Right atrium auricular region (tissue), 2 donors: ENCODE results near the gene FAM98B. TPM values are rescaled to one million over a fixed set of nuclear protein-coding genes. Genes with fewer than 3 reads are reported as not detected.

Source experiments
- DNase-seq: peaks from one replicate; pipeline ENCODE4 v3.0.0-alpha.2; 2019; ENCODE audit warnings: low spot score
- H3K27ac ChIP-seq, 2 donors: fragments of 200-600 bp; sonication (generic); 1 replicate in 1 of 2; 2 replicates in 1 of 2; pipeline ENCODE4 v1.5.1; 2016 to 2019
- H3K27me3 ChIP-seq, 2 donors: fragments of 200-600 bp; sonication (generic); one replicate each; pipeline versions ENCODE4 v1.5.1 to v1.6.0; 2017 to 2019
- H3K36me3 ChIP-seq: fragments of 200-600 bp; sonication (generic); one replicate; pipeline ENCODE4 v1.5.1; 2016
- H3K4me1 ChIP-seq, 2 donors: fragments of 200-600 bp; sonication (generic); one replicate each; pipeline versions ENCODE4 v1.5.1 to v1.6.0; 2017 to 2019
- H3K4me3 ChIP-seq, 2 donors: fragments of 200-600 bp; sonication (generic); 1 replicate in 1 of 2; 2 replicates in 1 of 2; pipeline ENCODE4 v1.5.1; 2017 to 2019; ENCODE audit warnings: mild to moderate bottlenecking in 1 of 2, moderate library complexity in 1 of 2
- H3K9me3 ChIP-seq, 2 donors: fragments of 200-600 bp; sonication (generic); one replicate each; pipeline ENCODE4 v1.5.1; 2019
- total RNA-seq, 2 donors: library from RNA; depleted of rRNA; stranded (reverse); fragments of >200 nt; gene quantifications; one replicate each; pipeline ENCODE4 v1.1.0, GENCODE V29; 2016
- TF ChIP-seq, protein P1 (sequence below), 2 donors: fragments of 200-600 bp; sonication (generic); IDR thresholded peaks; one replicate each; pipeline ENCODE4 v1.5.1; 2019; ENCODE audit warnings: antibody characterized with exemption in 2 of 2

Gene FAM98B
- total RNA-seq, 2 donors from 2014 or later: 9.8 to 13.4 TPM

GRCh38 chr15:38477637-38478036 is 23.7 kb downstream of the FAM98B start:
- DNase-seq: no peak
- no peaks in the 10 kb centered on the region for H3K27me3 ChIP-seq
- H3K9me3 ChIP-seq: no peaks in the 10 kb centered on the region
- no peak overlapping the region for H3K4me3 ChIP-seq
- no peak overlapping the region for H3K27ac ChIP-seq
- H3K4me1 ChIP-seq: no peaks in the 10 kb centered on the region
- TF ChIP-seq, protein P1, sequence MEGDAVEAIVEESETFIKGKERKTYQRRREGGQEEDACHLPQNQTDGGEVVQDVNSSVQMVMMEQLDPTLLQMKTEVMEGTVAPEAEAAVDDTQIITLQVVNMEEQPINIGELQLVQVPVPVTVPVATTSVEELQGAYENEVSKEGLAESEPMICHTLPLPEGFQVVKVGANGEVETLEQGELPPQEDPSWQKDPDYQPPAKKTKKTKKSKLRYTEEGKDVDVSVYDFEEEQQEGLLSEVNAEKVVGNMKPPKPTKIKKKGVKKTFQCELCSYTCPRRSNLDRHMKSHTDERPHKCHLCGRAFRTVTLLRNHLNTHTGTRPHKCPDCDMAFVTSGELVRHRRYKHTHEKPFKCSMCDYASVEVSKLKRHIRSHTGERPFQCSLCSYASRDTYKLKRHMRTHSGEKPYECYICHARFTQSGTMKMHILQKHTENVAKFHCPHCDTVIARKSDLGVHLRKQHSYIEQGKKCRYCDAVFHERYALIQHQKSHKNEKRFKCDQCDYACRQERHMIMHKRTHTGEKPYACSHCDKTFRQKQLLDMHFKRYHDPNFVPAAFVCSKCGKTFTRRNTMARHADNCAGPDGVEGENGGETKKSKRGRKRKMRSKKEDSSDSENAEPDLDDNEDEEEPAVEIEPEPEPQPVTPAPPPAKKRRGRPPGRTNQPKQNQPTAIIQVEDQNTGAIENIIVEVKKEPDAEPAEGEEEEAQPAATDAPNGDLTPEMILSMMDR (IDR thresholded peaks at IDR 0.05): no peak
- H3K36me3 ChIP-seq: peaks cover 29% of the 10 kb centered on the region

- TF ChIP-seq, protein P1 (IDR thresholded peaks at IDR 0.05): no peak
- no peak for DNase-seq
- Histone ChIP-seq H3K4me3 (no peak overlapping the region), H3K4me1 (no peaks in the 10 kb centered on the region), H3K9me3 (no peaks in the 10 kb centered on the region), H3K36me3 (peaks cover 21% of the 10 kb centered on the region), H3K27ac (no peak overlapping the region), H3K27me3 (no peaks in the 10 kb centered on the region)
These were observed 25.3 kb downstream of the FAM98B start for GRCh38 chr15:38479266-38479665.

- no peaks in the 10 kb centered on the region for H3K27me3 ChIP-seq
- no peak overlapping the region for H3K4me3 ChIP-seq
- H3K4me1 ChIP-seq: no peaks in the 10 kb centered on the region
- DNase-seq: no peak
- TF ChIP-seq, protein P1 (IDR thresholded peaks at IDR 0.05): no peak
- peaks cover 18% of the 10 kb centered on the region for H3K36me3 ChIP-seq
- H3K27ac ChIP-seq: no peak overlapping the region
- H3K9me3 ChIP-seq: no peaks in the 10 kb centered on the region
These were observed 25.8 kb downstream of the FAM98B start for GRCh38 chr15:38479756-38480155.

DNA sequence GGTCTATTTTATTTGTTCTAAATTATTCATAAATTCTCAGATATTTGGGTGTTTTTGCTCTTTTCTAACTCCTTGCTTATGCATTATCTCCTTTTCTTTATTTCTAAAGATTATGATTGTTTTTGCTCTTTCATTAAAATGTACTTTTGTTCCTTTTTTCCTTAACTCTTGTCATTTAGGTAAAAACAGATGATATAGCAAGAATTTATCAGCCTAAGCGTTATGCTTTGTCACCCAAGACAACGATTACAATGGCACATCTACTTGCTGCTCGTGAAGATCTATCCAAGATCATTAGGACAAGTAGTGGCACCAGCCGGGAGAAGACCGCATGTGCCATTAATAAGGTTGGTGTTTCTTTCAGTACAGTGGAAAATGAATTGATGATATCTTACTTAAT is 27.2 kb downstream of the FAM98B start:
- H3K9me3 ChIP-seq: no peaks in the 10 kb centered on the region
- H3K36me3 ChIP-seq: peaks cover 9% of the 10 kb centered on the region
- TF ChIP-seq, protein P1 (IDR thresholded peaks at IDR 0.05): no peak
- DNase-seq: no peak
- no peaks in the 10 kb centered on the region for H3K27me3 ChIP-seq
- no peaks in the 10 kb centered on the region for H3K4me1 ChIP-seq
- no peak overlapping the region for H3K27ac ChIP-seq
- no peak overlapping the region for H3K4me3 ChIP-seq

DNA sequence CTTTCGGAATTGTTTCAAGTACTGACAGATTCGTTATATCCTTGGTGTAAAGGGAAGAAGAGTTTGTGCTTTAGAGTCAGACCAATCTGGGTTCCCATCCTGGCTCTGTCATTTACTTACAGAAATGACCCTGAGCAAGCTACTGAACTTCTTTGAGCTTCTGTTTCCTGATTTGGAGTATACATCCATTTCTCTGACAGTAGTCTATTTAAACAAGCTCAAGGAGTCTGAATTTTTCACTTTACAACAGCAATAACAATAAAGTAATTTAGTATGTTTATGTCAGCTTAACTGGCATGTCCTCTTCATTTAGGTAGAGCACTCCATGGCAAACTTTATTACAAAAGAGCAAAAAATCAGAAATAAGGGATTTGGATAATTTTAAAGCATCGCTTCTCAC is 27.8 kb downstream of the FAM98B start:
- peaks cover 9% of the 10 kb centered on the region for H3K36me3 ChIP-seq
- DNase-seq: no peak
- TF ChIP-seq, protein P1 (IDR thresholded peaks at IDR 0.05): no peak
- no peak overlapping the region for H3K4me3 ChIP-seq
- H3K9me3 ChIP-seq: no peaks in the 10 kb centered on the region
- no peak overlapping the region for H3K27ac ChIP-seq
- H3K27me3 ChIP-seq: no peaks in the 10 kb centered on the region
- no peaks in the 10 kb centered on the region for H3K4me1 ChIP-seq

DNA sequence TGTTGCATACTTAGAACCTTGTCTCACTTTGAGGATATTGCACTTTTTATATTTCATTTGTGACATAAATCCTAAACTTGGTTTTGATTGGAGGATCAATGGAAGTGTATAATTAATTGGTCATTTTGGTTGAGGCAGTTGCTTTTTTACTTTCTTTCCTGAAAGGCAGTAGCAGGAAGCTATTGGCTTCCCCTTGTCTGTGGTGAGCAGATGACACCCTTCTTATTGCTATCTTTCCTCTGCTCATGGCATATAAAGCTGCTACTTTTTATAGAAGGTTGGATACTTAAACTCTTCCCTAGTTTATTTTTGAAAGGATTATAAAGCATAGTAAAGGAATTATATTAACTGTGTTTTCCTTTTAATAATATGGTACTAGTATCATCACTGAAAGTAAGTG is 28.6 kb downstream of the FAM98B start:
- no peak overlapping the region for H3K4me3 ChIP-seq
- peaks cover 4% of the 10 kb centered on the region for H3K36me3 ChIP-seq
- no peaks in the 10 kb centered on the region for H3K27me3 ChIP-seq
- DNase-seq: no peak
- TF ChIP-seq, protein P1 (IDR thresholded peaks at IDR 0.05): no peak
- no peaks in the 10 kb centered on the region for H3K9me3 ChIP-seq
- no peaks in the 10 kb centered on the region for H3K4me1 ChIP-seq
- no peak overlapping the region for H3K27ac ChIP-seq
